ENCODE results near the gene CALR3. TPM values are rescaled to one million over a fixed set of nuclear protein-coding genes. Genes with fewer than 3 reads are reported as not detected.

Gene CALR3
- total and polyA plus RNA-seq, 7 donors, result 0.07 to 0.32 (median 0.25) TPM; not detected in 4

- H3K9me3 ChIP-seq, result no peaks in the 10 kb centered on the region
- no peaks in the 10 kb centered on the region for H3K27me3 ChIP-seq (ENCODE audit: insufficient read depth in 3 of 3, low read length in 2 of 3)
- no peak overlapping the region for H3K27ac ChIP-seq
- H3K36me3 ChIP-seq (ENCODE audit: insufficient read depth in 1 of 2, low read depth in 1 of 2), result peaks cover 13 to 100% of the 10 kb centered on the region in 2 donors
- ATAC-seq (no peak), DNase-seq (no peak)
- no peak overlapping the region for H3K4me3 ChIP-seq
- intact Hi-C loops (cut with DNase I), result no loop called here
- TF ChIP-seq, protein P1, sequence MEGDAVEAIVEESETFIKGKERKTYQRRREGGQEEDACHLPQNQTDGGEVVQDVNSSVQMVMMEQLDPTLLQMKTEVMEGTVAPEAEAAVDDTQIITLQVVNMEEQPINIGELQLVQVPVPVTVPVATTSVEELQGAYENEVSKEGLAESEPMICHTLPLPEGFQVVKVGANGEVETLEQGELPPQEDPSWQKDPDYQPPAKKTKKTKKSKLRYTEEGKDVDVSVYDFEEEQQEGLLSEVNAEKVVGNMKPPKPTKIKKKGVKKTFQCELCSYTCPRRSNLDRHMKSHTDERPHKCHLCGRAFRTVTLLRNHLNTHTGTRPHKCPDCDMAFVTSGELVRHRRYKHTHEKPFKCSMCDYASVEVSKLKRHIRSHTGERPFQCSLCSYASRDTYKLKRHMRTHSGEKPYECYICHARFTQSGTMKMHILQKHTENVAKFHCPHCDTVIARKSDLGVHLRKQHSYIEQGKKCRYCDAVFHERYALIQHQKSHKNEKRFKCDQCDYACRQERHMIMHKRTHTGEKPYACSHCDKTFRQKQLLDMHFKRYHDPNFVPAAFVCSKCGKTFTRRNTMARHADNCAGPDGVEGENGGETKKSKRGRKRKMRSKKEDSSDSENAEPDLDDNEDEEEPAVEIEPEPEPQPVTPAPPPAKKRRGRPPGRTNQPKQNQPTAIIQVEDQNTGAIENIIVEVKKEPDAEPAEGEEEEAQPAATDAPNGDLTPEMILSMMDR (IDR thresholded peaks at IDR 0.05), result no peak
- H3K4me1 ChIP-seq, result no peaks in the 10 kb centered on the region
- 85 to 86% (median 85%) methylated on average over 18 of the region's 18 CpGs for WGBS, 3 donors
Measured at GRCh38 chr19:16520986-16521624, 25.1 kb upstream of the CALR3 start.

DNA sequence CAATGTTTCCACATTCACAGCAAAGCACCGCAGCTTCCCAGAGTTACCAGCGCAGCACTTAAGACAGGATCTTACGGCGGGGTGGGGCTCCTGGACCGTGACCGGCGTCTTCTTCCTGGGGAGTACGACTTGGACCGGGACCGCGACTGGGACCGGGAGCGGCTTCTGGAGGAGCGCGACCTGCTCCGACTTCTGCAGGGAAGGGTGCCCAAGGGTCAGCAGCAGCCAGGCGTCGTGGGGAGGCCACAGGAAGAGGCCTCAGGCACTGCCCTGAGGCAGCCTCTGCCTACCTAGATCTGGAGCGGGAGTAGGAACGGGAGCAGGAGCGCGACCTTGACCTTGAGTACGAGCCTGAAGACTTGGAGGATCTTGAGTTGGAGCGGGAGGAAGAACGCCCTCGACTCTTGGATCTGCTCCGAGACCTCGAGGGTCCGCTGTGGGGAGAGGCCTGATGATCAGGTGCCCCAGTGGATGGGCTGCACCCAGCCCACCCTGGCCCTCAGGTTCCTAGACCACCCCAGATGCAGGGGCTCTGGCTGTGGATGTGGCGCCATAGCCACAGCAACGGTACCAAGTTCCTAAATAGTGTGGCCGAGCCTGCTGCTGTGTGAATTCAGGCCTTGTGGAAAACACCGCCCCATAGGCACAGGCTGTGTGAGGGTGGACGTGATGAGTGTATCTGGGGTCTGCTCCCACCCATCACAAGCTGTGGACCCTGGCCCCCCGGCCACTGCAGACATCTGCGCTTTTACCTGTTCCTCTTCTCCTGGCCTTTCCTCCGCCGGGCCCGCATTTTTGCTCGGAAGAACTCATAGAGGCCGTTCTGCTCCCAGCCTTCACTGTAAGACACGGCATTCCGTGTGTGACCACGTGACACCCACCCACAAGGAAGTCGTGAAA is 24.4 kb upstream of the CALR3 start:
- no peak overlapping the region for H3K27ac ChIP-seq
- no peak for DNase-seq
- no peaks in the 10 kb centered on the region for H3K9me3 ChIP-seq
- H3K27me3 ChIP-seq (ENCODE audit: insufficient read depth in 3 of 3, low read length in 2 of 3), result no peaks in the 10 kb centered on the region
- intact Hi-C loops (cut with DNase I), result no loop called here
- H3K4me1 ChIP-seq, result no peaks in the 10 kb centered on the region
- H3K36me3 ChIP-seq (ENCODE audit: insufficient read depth in 1 of 2, low read depth in 1 of 2), result peaks cover 13 to 97% of the 10 kb centered on the region in 2 donors
- WGBS, 3 donors, result 89 to 91% (median 91%) methylated on average over 45 of the region's 45 CpGs
- H3K4me3 ChIP-seq, result no peak overlapping the region
- TF ChIP-seq, protein P1 (IDR thresholded peaks at IDR 0.05), result no peak
- no peak for ATAC-seq

DNA sequence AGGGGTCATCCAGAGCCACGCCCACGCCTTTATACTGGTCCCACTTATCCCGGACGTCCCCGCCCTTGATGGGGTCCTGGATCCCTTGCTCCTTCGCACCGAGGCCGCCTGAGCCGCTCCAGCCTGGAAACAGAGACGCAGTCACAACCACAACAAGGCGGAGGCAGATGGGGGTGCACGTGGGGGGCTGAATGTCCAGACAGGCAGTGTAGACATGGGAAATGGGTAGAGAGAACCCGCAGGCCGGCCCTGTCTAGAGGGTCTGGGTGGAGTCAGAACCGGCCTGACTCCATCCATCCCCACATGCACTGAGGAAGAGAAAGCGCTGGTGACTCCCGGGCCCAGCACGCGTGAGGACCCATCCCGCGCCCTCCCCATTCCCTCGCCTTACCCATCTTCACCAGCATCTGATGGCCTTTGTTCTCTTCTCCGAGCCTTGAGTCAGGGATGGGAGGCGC is 23.3 kb upstream of the CALR3 start:
- WGBS, 3 donors, result 92% methylated on average over 24 of the region's 24 CpGs

DNA sequence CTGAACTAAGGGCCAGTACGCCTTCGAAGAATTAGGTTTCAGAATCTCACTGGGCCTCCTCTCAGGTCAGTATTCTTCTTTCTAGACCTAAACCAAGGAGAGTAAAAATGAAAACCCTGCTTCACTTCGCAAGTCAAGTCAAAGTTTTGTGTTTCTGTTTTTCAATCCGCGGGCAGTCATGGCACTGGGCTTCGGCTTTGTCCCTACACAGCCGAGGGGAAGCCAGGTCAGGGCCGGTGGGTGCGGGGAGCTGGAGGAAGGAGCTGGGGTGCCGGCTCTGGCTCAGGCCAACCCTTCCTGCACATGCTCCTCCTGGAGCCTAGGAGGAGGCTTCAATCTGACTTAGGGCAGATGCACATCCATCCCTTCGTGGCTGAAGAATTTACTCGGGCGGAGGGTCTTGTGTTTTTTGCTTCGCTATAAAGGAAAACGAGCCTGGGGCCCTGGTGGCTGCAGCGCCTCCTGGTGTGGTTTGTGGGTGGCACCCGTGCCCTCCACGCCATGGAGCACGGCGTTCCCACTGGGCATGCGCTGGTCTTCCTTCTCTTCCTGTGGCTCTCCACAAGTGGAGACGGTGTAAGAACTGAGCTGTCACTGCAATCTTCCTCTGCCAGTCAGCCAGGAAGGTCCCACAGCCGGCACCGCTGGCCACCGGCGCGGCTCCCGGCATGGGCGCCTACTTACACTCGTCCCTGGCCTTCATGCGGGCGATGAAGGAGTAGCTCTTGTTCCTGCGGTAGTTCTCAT is 22.7 kb upstream of the CALR3 start:
- Histone ChIP-seq H3K4me3 (no peak overlapping the region), H3K36me3 (ENCODE audit: insufficient read depth in 1 of 2, low read depth in 1 of 2) (peaks cover 13 to 93% of the 10 kb centered on the region in 2 donors), H3K9me3 (no peaks in the 10 kb centered on the region), H3K4me1 (no peaks in the 10 kb centered on the region), H3K27me3 (ENCODE audit: insufficient read depth in 3 of 3, low read length in 2 of 3) (no peaks in the 10 kb centered on the region), H3K27ac (no peak overlapping the region)
- intact Hi-C loops (cut with DNase I), result no loop called here
- DNase-seq (no peak), ATAC-seq (peak in 1 of 4 donors; percentile 22)
- TF ChIP-seq, protein P1 (IDR thresholded peaks at IDR 0.05), result no peak
- WGBS, 3 donors, result 85 to 88% (median 86%) methylated on average over 33 of the region's 33 CpGs

More for the DNA sequence above, 23.3 kb upstream of the CALR3 start:
- TF ChIP-seq, protein P1 (IDR thresholded peaks at IDR 0.05), result no peak
- Histone ChIP-seq H3K27ac (no peak overlapping the region), H3K4me1 (no peaks in the 10 kb centered on the region), H3K36me3 (ENCODE audit: insufficient read depth in 1 of 2, low read depth in 1 of 2) (peaks cover 13 to 97% of the 10 kb centered on the region in 2 donors), H3K9me3 (no peaks in the 10 kb centered on the region), H3K27me3 (ENCODE audit: insufficient read depth in 3 of 3, low read length in 2 of 3) (no peaks in the 10 kb centered on the region), H3K4me3 (no peak overlapping the region)
- intact Hi-C loops (cut with DNase I), result no loop called here
- DNase-seq (no peak), ATAC-seq (peak in 1 of 4 donors; percentile 6)
